ENCODE results near the gene ATG7. TPM values are rescaled to one million over a fixed set of nuclear protein-coding genes. Genes with fewer than 3 reads are reported as not detected.

Gene ATG7
- total and polyA plus RNA-seq, 2 experiments from 2014 or later, result 18.4 to 38.6 TPM

DNA sequence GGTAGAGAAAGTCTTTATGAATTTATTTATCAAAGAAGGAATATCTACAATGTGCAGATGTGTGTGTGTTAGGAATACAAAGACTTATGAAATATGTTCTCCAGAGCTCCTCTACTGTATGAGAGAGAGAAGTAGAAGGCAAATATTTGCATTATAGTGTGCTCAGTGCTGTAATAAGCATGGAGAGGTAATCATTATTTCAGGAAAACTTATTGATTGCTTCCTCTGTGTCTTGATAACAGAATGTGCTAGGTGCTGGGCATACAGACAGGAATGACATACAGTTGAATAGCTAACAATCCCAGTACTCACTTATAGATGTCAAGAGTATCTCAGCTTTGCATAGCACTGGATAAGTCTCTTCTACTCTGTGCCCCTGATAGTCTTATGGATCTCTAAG, 30.2 kb downstream of the ATG7 start:
- no peak overlapping the region for H3K27ac ChIP-seq
- no peaks in the 10 kb centered on the region for H3K9me3 ChIP-seq (ENCODE audit: low read depth)
- no peak for DNase-seq (ENCODE audit: low spot score)
- H3K79me2 ChIP-seq, result no peaks in the 10 kb centered on the region
- H4K20me1 ChIP-seq (ENCODE audit: insufficient read depth, poor library complexity, severe bottlenecking), result no peaks in the 10 kb centered on the region
- H3K4me2 ChIP-seq, result no peak overlapping the region
- no peaks in the 10 kb centered on the region for H3K4me1 ChIP-seq (ENCODE audit: insufficient read depth)
- no peak for TF ChIP-seq EZH2phosphoT487 (IDR thresholded peaks at IDR 0.05; ENCODE audit: low read depth, severe bottlenecking, unreplicated experiment)
- TF ChIP-seq, protein P1, sequence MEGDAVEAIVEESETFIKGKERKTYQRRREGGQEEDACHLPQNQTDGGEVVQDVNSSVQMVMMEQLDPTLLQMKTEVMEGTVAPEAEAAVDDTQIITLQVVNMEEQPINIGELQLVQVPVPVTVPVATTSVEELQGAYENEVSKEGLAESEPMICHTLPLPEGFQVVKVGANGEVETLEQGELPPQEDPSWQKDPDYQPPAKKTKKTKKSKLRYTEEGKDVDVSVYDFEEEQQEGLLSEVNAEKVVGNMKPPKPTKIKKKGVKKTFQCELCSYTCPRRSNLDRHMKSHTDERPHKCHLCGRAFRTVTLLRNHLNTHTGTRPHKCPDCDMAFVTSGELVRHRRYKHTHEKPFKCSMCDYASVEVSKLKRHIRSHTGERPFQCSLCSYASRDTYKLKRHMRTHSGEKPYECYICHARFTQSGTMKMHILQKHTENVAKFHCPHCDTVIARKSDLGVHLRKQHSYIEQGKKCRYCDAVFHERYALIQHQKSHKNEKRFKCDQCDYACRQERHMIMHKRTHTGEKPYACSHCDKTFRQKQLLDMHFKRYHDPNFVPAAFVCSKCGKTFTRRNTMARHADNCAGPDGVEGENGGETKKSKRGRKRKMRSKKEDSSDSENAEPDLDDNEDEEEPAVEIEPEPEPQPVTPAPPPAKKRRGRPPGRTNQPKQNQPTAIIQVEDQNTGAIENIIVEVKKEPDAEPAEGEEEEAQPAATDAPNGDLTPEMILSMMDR (IDR thresholded peaks at IDR 0.05; ENCODE audit: poor library complexity), result no peak
- no peak for TF ChIP-seq EZH2 (IDR thresholded peaks at IDR 0.05; ENCODE audit: borderline replicate concordance)
- H2AFZ ChIP-seq, result no peak overlapping the region
- H3K4me3 ChIP-seq, result no peak overlapping the region
- H3K9me2 ChIP-seq (replicated peaks; ENCODE audit: insufficient read depth), result no peaks in the 10 kb centered on the region
- H3K36me3 ChIP-seq (replicated peaks; ENCODE audit: insufficient read depth, low read depth), result no peaks in the 10 kb centered on the region
- H3K27me3 ChIP-seq, result no peaks in the 10 kb centered on the region

DNA sequence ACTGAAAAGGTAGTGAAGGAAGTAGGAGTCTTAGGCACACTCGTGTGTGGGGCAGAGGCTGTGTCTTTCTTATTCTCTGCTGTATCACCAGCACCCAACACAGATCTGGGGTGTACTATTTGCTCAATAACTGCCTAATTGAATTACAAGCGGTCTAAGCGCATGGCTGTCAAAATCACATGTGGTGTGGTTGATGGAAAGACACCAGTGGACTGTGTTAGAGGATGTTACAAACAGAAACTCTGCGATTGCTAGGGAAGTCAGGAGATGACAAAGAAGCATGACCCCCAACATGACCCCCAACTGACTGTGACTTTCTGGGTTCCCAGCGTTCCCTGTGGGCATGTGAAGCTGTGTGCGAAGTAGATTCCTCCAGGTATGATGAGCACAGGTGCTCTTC, 32.0 kb downstream of the ATG7 start:
- Histone ChIP-seq H2AFZ (no peak overlapping the region), H3K9me2 (replicated peaks; ENCODE audit: insufficient read depth) (no peaks in the 10 kb centered on the region), H3K79me2 (no peaks in the 10 kb centered on the region), H3K27me3 (no peaks in the 10 kb centered on the region), H3K4me2 (no peak overlapping the region), H4K20me1 (ENCODE audit: insufficient read depth, poor library complexity, severe bottlenecking) (no peaks in the 10 kb centered on the region), H3K9me3 (ENCODE audit: low read depth) (no peaks in the 10 kb centered on the region), H3K27ac (no peak overlapping the region), H3K4me1 (ENCODE audit: insufficient read depth) (no peaks in the 10 kb centered on the region), H3K4me3 (no peak overlapping the region), H3K36me3 (replicated peaks; ENCODE audit: insufficient read depth, low read depth) (no peaks in the 10 kb centered on the region)
- no peak for DNase-seq (ENCODE audit: low spot score)
- WGBS (ENCODE audit: low lambda C conversion rate, missing lambda C conversion rate), result 99% methylated on average over 6 of the region's 6 CpGs
- no peak for TF ChIP-seq EZH2 (IDR thresholded peaks at IDR 0.05; ENCODE audit: borderline replicate concordance)
- TF ChIP-seq, protein P1 (IDR thresholded peaks at IDR 0.05; ENCODE audit: poor library complexity), result no peak
- TF ChIP-seq EZH2phosphoT487 (IDR thresholded peaks at IDR 0.05; ENCODE audit: low read depth, severe bottlenecking, unreplicated experiment), result no peak

DNA sequence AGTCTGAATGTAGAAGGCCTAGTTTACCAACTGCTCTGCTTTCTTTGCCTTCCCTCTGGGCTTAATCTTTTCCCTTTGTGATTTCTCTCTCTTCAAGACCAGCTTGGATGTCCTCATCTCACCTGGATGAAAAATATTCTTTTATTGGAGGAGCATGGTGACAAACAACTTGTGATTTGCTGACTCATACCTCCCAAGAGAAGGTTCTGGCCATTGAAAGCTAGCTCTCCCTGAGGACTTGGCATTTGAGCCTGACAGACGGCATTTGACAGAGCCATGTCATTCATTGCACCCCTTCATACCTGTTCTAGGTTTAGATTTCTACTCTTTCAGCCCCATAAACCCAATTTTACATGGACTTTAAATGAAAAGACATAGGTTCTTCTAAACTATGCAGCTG, 33.3 kb downstream of the ATG7 start:
- Histone ChIP-seq H3K9me3 (ENCODE audit: low read depth) (no peaks in the 10 kb centered on the region), H4K20me1 (ENCODE audit: insufficient read depth, poor library complexity, severe bottlenecking) (no peaks in the 10 kb centered on the region), H3K36me3 (replicated peaks; ENCODE audit: insufficient read depth, low read depth) (no peaks in the 10 kb centered on the region), H3K9me2 (replicated peaks; ENCODE audit: insufficient read depth) (no peaks in the 10 kb centered on the region), H3K4me3 (no peak overlapping the region), H3K4me1 (ENCODE audit: insufficient read depth) (no peaks in the 10 kb centered on the region), H3K4me2 (no peak overlapping the region), H3K27ac (no peak overlapping the region), H3K79me2 (no peaks in the 10 kb centered on the region), H3K27me3 (no peaks in the 10 kb centered on the region), H2AFZ (no peak overlapping the region)
- WGBS (ENCODE audit: low lambda C conversion rate, missing lambda C conversion rate), result 83% methylated on average over 1 of the region's 1 CpG
- DNase-seq (ENCODE audit: low spot score), result no peak
- TF ChIP-seq, protein P1 (IDR thresholded peaks at IDR 0.05; ENCODE audit: poor library complexity), result no peak
- no peak for TF ChIP-seq EZH2 (IDR thresholded peaks at IDR 0.05; ENCODE audit: borderline replicate concordance)
- no peak for TF ChIP-seq EZH2phosphoT487 (IDR thresholded peaks at IDR 0.05; ENCODE audit: low read depth, severe bottlenecking, unreplicated experiment)

Measured in hepatocyte (in vitro differentiated cells).